Body of pancreas (tissue), 4 donors: ENCODE measurements around the gene FAM149A. TPM values are rescaled to one million over a fixed set of nuclear protein-coding genes. Genes with fewer than 3 reads are reported as not detected.

Experiments used
- ATAC-seq: fragments of 150-250 bp; one replicate; pipeline ENCODE4 v1.9.1; 2016
- DNase-seq, 4 donors: peaks; one replicate each; pipeline ENCODE4 v3.0.0-alpha.2; 2019
- H3K27ac ChIP-seq, 4 donors: fragments of 200-600 bp; sonication (generic); 1 replicate in 3 of 4; 2 replicates in 1 of 4; pipeline versions ENCODE4 v1.5.1 to v1.6.1; 2016 to 2019; ENCODE audit warnings: mild to moderate bottlenecking in 1 of 4, mixed read lengths in 1 of 4, moderate library complexity in 1 of 4
- H3K27me3 ChIP-seq, 2 donors: fragments of 200-600 bp; sonication (generic); one replicate each; pipeline ENCODE4 v1.6.0; 2016; ENCODE audit warnings: mild to moderate bottlenecking in 1 of 2
- H3K36me3 ChIP-seq, 2 donors: fragments of 200-600 bp; sonication (generic); replicated peaks in 1 of 2; 2 replicates each; pipeline ENCODE4 v1.5.1; 2016; ENCODE audit warnings: low read depth in 2 of 2; ENCODE audit not compliant: insufficient read depth in 1 of 2
- H3K4me1 ChIP-seq: fragments of 200-600 bp; sonication (generic); one replicate; pipeline ENCODE4 v1.6.0; 2016
- H3K4me3 ChIP-seq, 2 donors: fragments of 200-600 bp; sonication (generic); 1 replicate in 1 of 2; 2 replicates in 1 of 2; pipeline ENCODE4 v1.5.1; 2016 to 2019
- H3K9me3 ChIP-seq, 3 donors: fragments of 200-600 bp; sonication (generic); 1 replicate in 2 of 3; 2 replicates in 1 of 3; pipeline ENCODE4 v1.5.1; 2016
- POLR2A ChIP-seq, 3 donors: fragments of 450-650 bp; IDR thresholded peaks; one replicate each; pipeline ENCODE4 v1.6.1; 2016; ENCODE audit warnings: antibody characterized with exemption in 3 of 3, mild to moderate bottlenecking in 2 of 3
- whole genome bisulfite sequencing, 2 donors: methylation state at CpG; one replicate each; pipeline ENCODE4 v1.1.5; 2017; 5-methylcytosine and 5-hydroxymethylcytosine counted together
- intact Hi-C: fragments of 100-400 bp; cut with DNase I; formaldehyde crosslinking; loops from one replicate; pipeline ENCODE4 v1.15.1; 2023
- small RNA-seq: library from RNA; depleted of rRNA; stranded (forward); fragments of <200 nt; gene quantifications from one replicate; pipeline ENCODE3, GENCODE V24; 2016
- total RNA-seq, 2 donors: library from RNA; depleted of rRNA; stranded (reverse); fragments of >200 nt; gene quantifications; one replicate each; pipeline ENCODE4 v1.1.0, GENCODE V29; 2016
- TF ChIP-seq, protein P1 (sequence below), 7 experiments: fragments of 450-650 bp in 4 of 7; fragments of 200-600 bp in 3 of 7; sonication (generic) in 3 of 7; IDR thresholded peaks; one replicate each; pipeline ENCODE4 v1.5.1; 2016 to 2019; ENCODE audit warnings: antibody characterized with exemption in 7 of 7

FAM149A gene
- total RNA-seq, 2 donors from 2014 or later, result 20.8 to 51.4 TPM

DNA sequence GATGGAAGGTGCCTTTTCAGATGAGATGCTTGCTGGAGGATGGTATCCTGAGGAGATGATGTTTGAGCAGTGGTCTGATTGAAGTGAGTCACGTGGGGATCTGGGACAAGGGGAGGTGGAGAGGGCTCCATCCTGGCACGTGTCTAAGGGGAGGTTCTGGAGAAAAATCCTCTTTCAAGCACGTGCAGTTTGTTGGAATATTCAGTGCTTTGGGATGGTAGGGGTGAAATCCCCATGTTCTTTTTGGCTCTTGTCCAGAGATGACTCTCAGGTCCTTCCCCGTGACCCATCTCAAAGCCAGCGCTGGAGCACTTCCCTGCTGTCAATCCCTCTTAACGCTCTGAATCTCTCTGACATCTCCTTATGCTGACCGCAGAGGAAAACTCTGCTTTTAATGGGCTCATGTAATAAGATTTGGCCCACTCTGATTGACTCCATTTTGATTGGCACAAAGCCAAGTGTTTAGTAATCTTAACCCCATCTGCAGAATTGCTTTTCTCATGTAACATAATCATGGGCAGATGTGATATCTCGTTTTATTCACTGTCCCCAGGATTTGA, 112.0 kb downstream of the FAM149A start:
- ATAC-seq, result no peak
- no peaks in the 10 kb centered on the region for H3K36me3 ChIP-seq
- intact Hi-C loops, result no loop called here
- H3K27ac ChIP-seq, result no peak overlapping the region
- no peaks in the 10 kb centered on the region for H3K27me3 ChIP-seq
- DNase-seq, result no peak
- H3K9me3 ChIP-seq, result no peaks in the 10 kb centered on the region
- WGBS, 2 donors, result 72 to 76% methylated on average over 8 of the region's 8 CpGs
- no peaks in the 10 kb centered on the region for H3K4me1 ChIP-seq
- TF ChIP-seq, protein P1, sequence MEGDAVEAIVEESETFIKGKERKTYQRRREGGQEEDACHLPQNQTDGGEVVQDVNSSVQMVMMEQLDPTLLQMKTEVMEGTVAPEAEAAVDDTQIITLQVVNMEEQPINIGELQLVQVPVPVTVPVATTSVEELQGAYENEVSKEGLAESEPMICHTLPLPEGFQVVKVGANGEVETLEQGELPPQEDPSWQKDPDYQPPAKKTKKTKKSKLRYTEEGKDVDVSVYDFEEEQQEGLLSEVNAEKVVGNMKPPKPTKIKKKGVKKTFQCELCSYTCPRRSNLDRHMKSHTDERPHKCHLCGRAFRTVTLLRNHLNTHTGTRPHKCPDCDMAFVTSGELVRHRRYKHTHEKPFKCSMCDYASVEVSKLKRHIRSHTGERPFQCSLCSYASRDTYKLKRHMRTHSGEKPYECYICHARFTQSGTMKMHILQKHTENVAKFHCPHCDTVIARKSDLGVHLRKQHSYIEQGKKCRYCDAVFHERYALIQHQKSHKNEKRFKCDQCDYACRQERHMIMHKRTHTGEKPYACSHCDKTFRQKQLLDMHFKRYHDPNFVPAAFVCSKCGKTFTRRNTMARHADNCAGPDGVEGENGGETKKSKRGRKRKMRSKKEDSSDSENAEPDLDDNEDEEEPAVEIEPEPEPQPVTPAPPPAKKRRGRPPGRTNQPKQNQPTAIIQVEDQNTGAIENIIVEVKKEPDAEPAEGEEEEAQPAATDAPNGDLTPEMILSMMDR (IDR thresholded peaks at IDR 0.05), result no peak
- TF ChIP-seq POLR2A (IDR thresholded peaks at IDR 0.05), result no peak
- H3K4me3 ChIP-seq, result no peak overlapping the region

DNA sequence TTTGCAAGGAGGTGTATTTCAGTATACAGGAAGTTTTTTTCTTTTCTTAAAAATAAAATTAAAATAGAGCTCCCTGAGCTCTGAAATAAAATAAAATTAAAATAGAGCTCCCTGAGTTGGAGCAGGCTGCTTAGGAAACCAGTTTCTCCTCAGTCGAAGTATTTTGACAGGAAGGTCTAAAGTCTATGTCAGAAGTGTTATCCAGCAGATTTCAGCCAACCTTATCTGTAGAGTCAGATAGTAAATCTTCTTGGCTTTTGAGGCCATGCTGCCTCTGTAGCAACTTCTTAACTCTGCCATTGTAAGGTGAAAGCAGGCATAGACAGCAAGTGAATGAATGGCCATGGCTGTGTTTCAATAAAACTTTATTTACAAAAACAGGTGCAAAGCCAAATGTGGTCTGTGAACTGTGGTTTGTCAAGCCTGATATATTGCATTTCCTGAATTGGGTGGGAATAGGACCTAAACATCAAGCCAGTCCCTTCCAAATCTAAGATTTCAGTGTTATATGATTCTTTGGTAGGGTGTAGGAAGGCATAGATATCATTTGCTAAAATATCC, 113.3 kb downstream of the FAM149A start:
- DNase-seq, result no peak
- TF ChIP-seq POLR2A (IDR thresholded peaks at IDR 0.05), result no peak
- TF ChIP-seq, protein P1 (IDR thresholded peaks at IDR 0.05), result no peak
- Histone ChIP-seq H3K36me3 (no peaks in the 10 kb centered on the region), H3K4me1 (no peaks in the 10 kb centered on the region), H3K4me3 (no peak overlapping the region), H3K27ac (no peak overlapping the region), H3K27me3 (no peaks in the 10 kb centered on the region), H3K9me3 (no peaks in the 10 kb centered on the region)
- WGBS, 2 donors, result 52 to 70% methylated on average over 1 of the region's 1 CpG
- ATAC-seq, result no peak
- intact Hi-C loops, result no loop called here

DNA sequence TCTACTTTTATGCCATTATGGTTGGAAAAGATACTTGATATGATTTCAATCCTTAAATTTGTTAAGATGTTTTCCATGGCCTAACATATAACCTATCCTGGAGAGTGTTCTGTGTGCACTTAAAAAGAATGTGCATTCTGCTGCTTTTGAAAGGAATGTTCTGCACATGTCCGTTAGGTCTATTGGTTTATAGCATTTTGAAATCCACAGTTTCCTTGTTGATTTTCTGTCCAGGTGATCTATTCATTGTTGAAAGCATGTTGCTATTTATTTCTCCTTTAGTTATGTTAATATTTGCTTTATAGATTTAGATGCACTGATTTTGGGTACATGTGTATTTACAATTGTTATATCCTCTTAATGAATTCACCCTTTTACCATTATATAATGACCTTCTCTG, 117.1 kb downstream of the FAM149A start:
- Histone ChIP-seq H3K36me3 (no peaks in the 10 kb centered on the region), H3K4me1 (no peaks in the 10 kb centered on the region), H3K4me3 (no peak overlapping the region), H3K27me3 (no peaks in the 10 kb centered on the region), H3K9me3 (peaks cover 0 to 19% (median 0%) of the 10 kb centered on the region in 3 donors), H3K27ac (no peak overlapping the region)
- DNase-seq (no peak), ATAC-seq (no peak)
- TF ChIP-seq POLR2A (IDR thresholded peaks at IDR 0.05), result no peak
- TF ChIP-seq, protein P1 (IDR thresholded peaks at IDR 0.05), result no peak
- 69 to 90% methylated on average over 1 of the region's 1 CpG for WGBS, 2 donors
- intact Hi-C loops, result no loop called here

Small RNA genes within 50 kb of the gene (small RNA-seq; reads per million reads assigned to genes)
- not detected for gene RF00322

Other genes starting within 250 kb of the FAM149A start
- gene TLR3, start 35.5 kb upstream of the FAM149A start, total RNA-seq, result 1 to 10 TPM; 2.6 to 4.2 TPM
- 10 to 100 TPM; 62.8 to 65.3 TPM for gene CYP4V2, start 86.9 kb downstream of the FAM149A start, total RNA-seq
- 1 to 10 TPM; 2.6 to 3.1 TPM for gene KLKB1, start 122.8 kb downstream of the FAM149A start, total RNA-seq
- gene F11, start 161.5 kb downstream of the FAM149A start, total RNA-seq, result 10 to 100 TPM; 18.4 to 53.1 TPM